Measurements from ENCODE around the gene CCDC88A.

DNA sequence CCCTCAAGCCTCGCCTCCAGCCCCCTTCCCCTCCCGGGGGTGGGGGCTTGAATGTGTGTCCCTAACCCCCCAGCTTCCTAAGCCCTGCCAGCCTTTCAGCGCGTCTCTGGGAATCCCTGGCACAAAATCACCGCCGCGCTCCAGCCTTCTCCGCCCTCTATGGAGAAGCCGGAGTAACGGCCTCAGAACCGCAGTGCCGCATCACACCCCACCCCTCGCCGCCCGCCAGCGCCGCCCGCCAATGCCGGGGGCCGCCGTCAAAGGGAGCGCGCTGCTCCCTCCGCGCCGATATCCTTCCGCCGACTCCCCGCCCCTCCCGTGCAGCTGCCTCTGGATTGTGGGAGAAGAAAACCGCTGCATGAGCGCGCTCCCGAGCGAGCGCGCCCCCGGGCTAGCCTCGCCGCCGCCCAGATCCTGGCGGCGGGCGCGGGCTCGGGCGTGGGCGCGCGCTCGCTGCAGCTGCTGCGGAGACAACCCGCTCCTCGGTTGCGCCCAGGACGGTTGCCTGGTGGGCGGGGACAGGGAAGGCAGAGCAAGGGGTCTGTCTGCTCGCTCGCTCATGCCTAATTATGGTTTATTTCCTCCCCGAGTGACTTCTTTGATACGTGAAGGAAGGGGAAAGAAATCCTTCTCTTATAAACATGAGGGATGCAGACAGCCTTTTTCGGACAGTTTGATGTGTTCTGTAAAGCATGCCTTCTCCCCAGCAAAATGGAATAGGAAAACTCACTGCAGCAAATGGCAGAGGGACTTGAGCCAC is at the start of gene CCDC88A:
- TF ChIP-seq CTCF (IDR thresholded peaks at IDR 0.05; ENCODE audit: poor library complexity) (peak; percentile 11), EZH2phosphoT487 (IDR thresholded peaks at IDR 0.05; ENCODE audit: low read depth, severe bottlenecking, unreplicated experiment) (no peak), EZH2 (IDR thresholded peaks at IDR 0.05; ENCODE audit: borderline replicate concordance) (no peak)

Measured in hepatocyte (in vitro differentiated cells).